HK-2 (cell line): Measurements from ENCODE around the gene TGFB2.
A peak's percentile ranks its signal among the peaks of the same experiment; 100 is the strongest.

Experiments
- DNase-seq: peaks from one replicate; pipeline ENCODE4 v3.0.0-alpha.2; 2018; ENCODE audit not compliant: unreplicated experiment

TGFB2 gene

DNA sequence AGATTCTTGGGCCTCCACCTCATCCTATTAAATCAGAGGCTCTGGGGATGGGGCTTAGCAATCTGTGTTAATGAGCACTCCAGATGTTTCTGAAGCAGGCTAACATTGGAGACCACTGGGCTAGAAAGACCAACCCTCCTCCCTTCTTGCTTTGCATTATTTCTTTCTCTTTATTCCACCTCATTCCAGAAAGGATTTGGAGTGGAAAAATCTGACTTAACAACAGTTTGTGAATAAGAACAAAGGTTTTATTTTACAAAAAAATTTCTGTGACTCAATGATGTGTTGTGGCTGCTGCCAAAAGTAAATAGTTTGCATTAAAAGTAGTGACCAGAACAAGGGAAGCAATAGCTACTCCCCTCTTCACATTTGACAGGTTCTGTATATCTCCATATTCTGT is 79.4 kb downstream of the TGFB2 start:
- DNase-seq: no peak

DNA sequence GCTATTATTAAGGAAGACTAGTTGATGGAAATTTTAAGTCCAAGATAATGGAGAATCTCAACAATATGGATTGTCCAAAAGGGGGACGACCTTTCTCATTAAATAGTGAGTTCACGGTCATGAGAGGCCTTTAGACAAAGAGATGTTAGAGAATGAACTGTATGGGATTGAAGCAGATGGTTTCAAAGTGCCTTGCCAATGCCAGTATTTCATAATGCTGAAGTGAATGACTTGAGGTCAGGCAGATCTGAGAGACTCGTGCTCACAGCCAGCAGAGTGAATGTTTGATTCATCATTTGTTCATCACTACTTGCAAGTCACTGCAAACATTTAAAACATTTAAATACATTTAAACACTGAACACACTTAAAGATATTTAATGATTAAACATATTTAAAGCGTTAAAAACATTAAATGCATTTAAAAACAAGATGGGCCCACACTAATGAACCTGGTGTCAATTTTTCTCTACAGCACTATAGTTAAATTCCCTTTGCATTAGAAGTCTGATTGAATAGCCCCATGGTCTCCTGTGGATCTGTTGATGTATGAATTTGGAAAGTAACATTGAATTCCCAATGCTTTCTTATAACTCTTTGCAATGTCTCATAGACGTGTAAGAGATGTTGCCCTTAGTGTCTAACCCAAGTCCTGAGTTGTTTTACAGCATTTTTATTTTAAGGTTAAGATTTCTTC is 80.7 kb downstream of the TGFB2 start:
- DNase-seq: no peak

DNA sequence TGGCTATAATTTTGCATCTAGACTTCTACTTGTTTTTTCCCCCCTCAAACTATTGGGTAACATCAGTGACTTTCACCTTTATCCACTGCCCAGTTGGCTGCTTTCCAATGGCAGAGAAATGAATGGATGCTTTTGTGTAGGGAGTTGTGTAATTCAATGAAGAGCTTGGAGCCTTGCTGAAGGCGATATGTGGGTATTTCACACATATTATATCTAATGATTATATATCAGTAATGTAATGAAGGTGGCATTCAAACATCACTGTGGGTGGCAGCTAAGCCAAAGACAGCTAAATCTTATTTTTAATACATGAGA is 81.2 kb downstream of the TGFB2 start:
- no peak for DNase-seq

DNA sequence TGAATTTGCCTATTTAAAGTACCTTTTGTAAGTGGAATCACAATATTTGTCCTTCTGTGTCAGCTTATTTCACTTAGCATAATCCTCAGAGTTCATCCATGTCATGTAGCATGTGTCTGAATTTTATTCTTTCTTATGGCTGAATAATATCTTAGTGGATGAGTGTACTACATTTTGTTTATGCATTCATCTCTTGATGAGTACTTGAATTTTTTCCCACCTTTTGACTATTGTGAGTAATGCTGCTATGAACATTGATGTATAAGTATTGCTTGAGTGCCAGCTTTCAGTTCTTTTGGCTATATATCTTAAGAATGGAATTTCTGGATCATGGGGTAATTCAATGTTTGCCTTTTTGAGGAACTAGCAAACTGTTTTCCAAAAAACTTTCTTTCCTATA is 84.2 kb downstream of the TGFB2 start:
- no peak for DNase-seq

DNA sequence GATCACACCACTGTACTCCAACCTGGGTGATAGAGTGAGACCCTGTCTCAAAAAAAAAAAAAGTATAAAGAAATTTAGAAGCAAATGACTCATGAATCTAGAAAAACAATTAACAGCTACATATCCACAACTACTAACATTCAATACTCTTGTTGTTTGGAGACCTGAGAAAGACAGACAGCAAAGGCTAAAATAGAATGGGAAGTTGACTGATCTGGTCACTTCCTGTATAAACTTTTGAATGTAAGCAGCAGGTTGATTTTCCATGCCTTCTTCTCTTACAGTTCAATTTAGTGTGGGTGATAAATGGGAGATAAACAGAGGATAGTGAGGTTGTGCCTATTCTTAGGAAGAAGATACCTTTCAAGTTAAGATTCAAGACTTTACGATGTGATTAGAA is 85.2 kb downstream of the TGFB2 start:
- no peak for DNase-seq

DNA sequence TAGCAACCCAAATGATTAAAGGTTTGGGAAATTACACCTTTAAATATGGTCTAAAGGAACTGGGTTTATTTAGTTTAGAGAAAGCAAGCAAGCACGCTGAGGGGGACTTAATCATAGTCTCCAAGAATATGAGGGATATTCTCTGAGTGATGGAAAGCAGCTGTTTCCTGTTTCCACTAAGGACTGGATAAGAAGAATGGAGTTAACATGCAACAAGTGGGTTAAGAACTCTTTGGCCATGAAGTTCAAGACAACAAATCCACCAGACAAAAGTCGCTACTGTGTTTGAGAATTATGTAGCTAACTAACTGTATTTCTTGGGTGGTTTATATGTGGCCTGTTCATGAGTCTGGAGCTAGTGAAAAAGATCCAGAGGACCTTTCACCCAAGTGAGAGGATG is 85.7 kb downstream of the TGFB2 start:
- DNase-seq: no peak

DNA sequence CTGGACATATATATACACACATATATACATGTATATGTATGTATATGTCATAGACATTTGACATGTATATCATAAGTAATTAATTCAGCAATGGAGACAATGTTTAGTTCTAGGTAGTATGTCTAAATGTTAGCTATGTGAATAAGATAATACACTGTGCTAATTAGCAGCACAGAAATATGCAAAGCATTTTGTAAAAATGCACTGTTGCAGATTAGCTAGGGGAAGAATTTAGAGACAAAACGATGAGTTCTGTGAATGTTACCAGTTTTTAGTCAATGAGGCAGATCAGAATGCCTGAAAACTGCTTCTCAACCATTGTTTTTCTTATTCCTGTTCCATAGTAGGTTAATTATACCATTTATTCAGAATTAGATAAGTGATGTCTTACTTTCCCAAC is 86.3 kb downstream of the TGFB2 start:
- no peak for DNase-seq

DNA sequence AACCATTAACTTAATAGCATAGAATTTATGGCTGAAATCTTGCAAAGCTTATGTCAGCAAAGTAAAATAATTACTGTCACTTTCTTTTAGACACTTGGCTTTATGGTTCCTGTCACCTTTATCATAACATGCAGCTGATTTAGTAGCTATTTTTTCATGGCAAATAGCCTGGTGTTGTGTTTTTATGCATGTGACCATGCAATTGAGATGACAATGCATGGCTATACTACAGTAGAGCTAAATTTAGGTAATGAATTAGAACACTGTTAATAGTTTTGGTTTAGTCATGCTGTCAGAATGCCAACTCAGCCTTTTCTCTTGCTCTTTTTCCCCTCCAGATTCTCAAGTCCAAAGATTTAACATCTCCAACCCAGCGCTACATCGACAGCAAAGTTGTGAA is 88.6 kb downstream of the TGFB2 start:
- no peak for DNase-seq

DNA sequence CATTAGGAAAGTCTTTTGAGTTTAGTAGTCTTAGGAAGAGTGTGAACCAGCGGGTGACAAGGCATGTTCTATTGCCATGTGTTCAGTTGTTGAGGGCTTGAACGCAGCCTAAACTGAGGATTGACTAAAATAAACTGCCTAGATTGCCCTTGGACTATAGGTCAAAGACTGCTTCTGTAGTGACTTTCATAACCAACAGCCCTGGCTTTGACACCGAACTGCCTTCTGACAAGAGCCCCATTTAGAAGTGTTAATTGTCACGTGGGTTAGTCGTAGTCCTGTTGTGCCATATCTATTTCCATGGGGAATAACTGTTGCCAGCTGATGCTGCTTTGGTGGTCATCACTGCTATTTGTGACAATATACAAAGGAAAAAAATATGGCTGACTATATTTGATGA is 90.4 kb downstream of the TGFB2 start:
- no peak for DNase-seq

DNA sequence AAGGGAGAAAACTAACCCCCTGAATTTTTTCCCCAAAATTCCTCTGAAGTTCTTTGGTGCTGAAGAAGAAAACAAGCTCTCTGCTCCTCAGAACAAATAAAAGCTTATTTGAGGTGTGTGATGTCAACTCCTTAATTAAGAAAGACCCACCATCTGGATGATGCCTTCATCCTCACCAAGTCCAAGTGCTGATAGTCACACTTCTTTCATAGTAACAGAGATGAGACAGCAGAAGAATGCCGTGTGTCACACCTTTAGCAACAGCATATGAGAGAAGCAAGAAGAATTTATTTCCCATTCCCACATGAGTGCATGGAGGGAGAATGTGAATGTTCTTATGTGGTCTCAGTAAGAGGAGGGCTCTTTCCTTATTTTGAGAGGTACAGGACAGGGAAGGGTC is 91.2 kb downstream of the TGFB2 start:
- no peak for DNase-seq

DNA sequence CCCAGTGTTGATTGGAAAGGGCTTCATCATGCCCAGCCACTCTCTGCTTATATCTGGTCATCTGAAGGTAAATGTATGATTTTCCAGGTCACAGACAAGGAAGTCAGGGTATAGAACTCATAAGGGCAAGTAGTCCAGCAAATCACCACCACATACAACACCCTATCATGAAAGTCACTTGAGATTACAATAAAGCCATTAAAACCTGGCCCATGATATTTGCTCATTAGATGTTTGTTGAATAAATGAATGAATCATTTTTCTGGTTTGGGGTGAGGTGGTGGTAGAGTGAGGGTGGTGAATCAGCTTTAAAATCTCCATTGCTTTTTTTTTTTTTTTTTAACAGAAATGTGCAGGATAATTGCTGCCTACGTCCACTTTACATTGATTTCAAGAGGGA is 91.9 kb downstream of the TGFB2 start:
- no peak for DNase-seq

DNA sequence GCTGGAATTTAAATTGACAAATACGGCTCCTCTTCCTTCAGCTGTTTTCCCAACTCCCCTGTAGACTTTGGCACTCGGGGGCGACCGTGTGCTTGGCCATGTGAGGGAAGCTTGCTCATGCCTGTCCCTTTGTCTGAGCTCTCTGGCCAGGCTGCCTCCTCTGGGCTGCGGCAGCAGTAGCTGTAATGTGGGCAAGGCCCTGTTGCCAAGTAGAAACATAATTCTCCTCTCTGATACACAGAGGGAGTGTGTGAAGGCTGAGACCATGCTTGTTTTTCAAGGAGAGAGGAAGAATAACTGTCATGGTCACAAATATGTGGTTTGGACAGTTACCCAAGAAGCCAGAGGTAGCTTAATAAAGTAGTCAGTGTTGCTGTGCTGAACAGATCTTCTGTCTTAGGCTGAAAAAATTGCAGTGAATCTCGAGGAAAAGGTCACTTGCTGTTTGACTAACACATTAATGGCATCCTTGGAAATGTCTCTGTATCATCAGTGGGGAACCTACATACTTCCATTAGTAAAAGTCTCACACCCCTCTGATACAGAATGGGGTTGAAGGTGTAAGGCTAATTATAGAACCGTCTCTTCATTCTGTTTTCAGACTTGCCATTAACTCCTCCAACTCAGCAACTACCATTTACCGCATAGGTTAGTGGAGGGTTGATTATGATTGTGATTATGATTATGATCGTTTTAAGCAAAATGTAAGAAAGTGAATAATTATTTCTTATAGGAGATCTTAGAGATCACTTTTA is 94.6 kb downstream of the TGFB2 start:
- no peak for DNase-seq

DNA sequence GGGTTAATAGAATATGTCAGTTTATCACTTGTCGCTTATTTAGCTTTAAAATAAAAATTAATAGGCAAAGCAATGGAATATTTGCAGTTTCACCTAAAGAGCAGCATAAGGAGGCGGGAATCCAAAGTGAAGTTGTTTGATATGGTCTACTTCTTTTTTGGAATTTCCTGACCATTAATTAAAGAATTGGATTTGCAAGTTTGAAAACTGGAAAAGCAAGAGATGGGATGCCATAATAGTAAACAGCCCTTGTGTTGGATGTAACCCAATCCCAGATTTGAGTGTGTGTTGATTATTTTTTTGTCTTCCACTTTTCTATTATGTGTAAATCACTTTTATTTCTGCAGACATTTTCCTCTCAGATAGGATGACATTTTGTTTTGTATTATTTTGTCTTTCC is 98.1 kb downstream of the TGFB2 start:
- DNase-seq: no peak

DNA sequence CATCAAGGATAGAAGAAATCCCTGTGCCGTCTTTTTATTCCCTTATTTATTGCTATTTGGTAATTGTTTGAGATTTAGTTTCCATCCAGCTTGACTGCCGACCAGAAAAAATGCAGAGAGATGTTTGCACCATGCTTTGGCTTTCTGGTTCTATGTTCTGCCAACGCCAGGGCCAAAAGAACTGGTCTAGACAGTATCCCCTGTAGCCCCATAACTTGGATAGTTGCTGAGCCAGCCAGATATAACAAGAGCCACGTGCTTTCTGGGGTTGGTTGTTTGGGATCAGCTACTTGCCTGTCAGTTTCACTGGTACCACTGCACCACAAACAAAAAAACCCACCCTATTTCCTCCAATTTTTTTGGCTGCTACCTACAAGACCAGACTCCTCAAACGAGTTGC is 99.0 kb downstream of the TGFB2 start:
- DNase-seq: no peak

DNA sequence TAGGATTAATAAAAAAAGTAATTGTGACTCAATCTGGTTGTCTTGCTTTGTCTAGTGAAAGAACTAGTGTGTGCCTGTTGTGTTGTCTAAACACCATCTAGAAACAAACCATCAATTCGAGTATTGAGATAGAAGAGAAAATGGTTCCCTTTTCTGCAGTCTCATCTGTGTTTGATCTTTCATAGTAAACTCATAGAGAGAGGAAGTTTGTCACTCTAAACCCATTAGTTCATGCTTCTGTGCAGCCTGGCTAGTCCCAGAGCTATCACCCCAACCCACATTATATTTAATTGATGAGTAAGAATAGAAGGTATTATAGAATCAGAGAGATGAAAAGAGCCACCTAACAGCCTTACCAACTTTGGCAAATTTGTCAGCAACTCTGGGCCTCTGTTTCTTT is 99.5 kb downstream of the TGFB2 start:
- no peak for DNase-seq

DNA sequence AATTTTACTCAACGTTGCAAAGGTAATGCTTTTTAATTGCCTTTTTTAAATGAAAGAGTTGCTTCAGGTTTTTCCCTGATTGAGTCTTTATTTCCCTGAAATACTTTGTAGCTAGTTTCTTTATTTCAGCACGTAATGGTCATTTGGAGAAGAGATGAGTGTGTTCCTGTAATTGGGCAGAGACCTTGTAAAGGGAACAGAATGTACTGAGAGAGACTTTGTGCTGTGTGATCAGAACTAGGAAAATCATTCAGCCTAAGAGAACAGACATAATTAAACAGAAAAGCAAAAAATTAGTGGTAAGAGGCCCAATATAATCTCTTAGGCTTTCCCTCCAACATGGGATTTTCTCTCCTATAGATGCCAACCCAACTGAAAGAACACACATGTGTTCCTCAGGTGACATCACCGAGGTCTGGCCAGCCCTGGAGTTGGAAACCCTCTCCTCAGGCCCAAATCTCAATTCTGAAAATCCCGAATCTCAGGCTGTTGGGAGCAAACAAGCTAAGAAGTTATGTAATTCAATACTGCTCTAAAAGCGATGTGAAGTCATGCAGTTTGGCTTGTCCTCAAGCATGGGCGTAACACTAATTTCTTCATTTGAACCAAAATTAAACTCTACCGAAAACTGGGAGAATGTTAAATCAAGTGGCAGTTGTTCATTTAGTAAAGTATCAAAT is 102.0 kb downstream of the TGFB2 start:
- no peak for DNase-seq

DNA sequence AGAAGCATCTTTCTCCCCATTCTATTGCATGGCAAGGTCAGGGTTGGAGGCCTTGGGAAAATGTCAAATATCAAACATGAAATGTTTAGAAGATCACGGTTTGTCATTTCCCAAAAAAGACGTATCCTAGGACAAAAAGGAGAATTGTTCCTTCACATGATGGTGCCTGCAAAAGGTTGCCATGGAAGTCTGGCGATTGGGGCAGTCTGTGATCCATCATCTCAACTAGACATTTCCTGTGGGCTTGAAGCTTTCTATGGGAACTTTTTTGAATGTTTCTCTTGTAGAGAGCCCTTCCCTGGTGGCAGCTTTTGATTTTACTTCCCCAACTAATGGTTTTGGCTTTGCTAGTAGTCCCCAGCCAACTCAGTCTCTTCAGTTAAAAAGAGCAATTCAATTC is 106.3 kb downstream of the TGFB2 start:
- no peak for DNase-seq

DNA sequence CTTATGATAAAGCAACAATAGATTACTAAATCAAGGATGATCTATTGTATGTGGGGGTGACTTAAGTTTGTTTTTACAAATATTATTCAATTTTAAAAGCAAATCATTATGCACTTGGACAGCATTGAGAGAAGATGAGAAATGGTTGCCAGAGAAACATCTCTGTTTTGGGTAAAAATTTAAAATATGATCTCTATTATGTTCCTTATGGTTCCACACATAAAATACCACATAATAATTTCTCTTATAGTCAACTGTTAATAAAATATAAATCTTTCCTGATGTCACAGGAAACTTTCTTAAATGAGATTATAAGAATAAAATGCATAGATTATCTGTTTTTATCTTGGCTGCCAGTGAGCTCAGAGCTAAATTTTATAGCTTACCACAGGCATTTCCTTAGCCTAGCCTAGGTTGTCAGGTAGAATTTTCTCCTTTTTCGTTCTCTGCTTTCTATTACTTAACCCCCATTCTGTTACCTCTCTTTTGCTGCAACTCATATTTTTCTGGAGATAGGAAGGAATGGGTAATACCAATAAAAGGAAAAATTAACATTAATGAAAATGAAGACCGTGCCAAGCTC is 109.7 kb downstream of the TGFB2 start:
- DNase-seq: no peak

DNA sequence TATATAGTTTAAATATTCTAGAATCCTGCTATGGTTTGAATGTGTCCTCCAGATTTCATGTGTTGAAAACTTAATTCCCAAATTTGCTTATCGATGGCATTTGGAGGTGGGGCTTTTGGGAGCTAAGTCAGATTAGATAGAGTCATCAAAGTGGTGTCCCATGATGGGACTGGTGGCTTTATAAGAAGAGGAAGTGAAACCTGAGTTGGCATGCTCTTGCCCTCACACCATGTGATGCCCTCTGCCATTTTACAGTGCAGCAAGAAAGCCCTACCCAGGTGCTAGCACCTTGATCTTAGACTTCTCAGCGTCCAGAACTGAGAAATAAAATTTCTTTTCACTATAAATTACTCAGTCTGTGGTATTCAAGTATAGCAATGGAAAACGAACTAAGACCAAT is 111.3 kb downstream of the TGFB2 start:
- DNase-seq: no peak

DNA sequence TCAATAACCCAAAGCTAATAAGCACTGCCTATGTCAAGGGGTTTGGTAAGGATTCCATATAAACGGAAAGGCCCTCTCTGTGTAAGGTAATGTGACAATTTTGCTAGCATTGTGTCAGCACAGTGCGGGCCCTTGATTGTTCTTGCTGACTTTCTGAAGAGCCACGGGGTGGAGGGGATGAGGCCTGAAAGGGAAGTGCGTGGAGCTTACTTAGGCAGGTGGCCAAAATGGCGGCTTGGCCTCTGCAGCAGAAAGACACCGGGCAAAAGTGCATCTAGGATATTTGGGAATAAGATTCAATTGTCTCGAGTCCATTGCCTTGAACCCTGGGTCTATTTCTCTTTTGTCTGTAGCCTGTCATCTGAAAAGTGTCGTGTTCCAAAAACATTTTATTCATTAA is 114.3 kb downstream of the TGFB2 start:
- no peak for DNase-seq

DNA sequence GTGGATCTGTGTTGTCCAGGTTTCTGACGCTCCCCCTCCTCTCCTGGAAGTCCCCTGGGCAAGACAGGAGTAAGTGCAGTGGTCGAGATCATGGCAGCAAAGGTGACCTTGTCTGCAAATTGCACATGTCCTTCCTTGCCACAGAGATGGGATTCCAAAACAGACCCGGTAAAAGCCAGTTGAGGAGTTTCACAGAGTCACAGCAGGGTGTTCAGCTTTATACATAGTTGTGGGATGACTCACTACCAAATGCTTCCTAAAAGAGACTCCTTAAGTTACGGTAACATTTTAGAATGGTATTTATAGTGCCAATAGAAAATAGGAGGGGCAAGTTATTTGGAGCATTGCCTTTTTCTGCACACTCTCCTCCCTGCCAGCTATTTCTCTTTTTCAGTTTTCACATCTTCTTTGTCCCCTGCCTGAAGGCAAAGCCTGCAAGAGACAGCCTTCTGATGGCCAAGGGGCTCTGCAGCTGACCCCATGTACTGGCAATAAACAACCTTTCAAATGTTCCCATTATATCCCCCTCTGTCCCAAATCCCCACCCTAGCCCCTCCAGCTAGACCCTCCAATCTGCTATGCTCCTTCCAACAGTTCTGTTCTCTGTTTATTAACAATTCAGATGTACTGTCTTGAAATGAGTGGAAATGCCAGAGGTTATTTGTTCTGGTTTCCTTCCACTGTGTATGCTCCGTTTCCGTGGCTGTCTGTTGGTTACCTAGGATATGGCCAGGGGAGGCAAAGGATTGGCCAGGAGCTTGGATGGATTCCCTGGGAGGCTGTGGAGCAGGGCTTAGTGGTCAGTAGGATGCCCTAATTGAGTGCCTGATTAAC is 115.0 kb downstream of the TGFB2 start:
- DNase-seq: peak; percentile 59

DNA sequence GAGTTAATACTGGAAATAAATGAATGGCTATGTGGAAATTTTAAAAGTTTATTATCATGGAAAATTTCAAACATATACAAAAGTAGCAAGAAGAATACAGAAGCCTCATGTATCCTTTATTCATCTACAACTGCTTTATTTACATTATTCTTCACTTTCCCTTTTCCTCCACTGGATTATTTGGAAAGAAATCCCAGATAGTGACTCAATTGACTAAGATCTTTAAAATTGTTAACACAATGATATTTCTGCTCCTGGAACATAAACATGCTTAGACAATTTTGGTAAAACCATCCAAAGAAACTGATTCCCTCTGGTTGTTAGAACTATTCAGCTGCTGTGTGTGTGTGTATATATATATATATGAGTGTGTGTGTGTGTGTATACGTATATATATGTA is 116.2 kb downstream of the TGFB2 start:
- no peak for DNase-seq
